ENCODE results near the gene PDZD8.

PDZD8 gene

GRCh38 chr10:117408436-117409384, 33.5 kb upstream of the PDZD8 start:
- TF ChIP-seq CTCF (IDR thresholded peaks at IDR 0.05): no peak
- TF ChIP-seq ZFX (IDR thresholded peaks at IDR 0.05; ENCODE audit: borderline replicate concordance): no peak
- no peak overlapping the region for H3K27ac ChIP-seq

- no peak overlapping the region for H3K27ac ChIP-seq
- TF ChIP-seq ZFX (IDR thresholded peaks at IDR 0.05; ENCODE audit: borderline replicate concordance) (no peak), CTCF (IDR thresholded peaks at IDR 0.05) (no peak)
These were observed 30.5 kb upstream of the PDZD8 start for GRCh38 chr10:117405730-117406129.

DNA sequence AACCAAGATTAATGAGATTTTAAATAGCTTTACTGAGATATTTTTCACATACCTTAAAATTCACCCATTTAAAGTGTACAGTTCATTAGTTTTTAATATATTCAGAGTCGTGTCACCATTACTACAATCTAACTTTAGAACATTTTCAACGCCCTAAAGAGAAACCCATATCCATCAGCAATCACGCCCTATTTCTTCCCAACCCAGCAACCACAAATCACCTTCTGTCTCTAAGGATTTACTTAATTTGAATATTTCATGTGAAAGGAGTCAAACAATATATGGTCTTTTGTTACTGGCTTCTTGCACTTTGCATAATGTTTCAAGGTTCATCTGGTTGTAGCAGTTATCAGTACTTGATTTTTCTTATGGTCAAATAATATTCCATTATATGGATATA, 25.1 kb upstream of the PDZD8 start:
- TF ChIP-seq CTCF (IDR thresholded peaks at IDR 0.05) (no peak), ZFX (IDR thresholded peaks at IDR 0.05; ENCODE audit: borderline replicate concordance) (no peak)
- H3K27ac ChIP-seq: no peak overlapping the region

DNA sequence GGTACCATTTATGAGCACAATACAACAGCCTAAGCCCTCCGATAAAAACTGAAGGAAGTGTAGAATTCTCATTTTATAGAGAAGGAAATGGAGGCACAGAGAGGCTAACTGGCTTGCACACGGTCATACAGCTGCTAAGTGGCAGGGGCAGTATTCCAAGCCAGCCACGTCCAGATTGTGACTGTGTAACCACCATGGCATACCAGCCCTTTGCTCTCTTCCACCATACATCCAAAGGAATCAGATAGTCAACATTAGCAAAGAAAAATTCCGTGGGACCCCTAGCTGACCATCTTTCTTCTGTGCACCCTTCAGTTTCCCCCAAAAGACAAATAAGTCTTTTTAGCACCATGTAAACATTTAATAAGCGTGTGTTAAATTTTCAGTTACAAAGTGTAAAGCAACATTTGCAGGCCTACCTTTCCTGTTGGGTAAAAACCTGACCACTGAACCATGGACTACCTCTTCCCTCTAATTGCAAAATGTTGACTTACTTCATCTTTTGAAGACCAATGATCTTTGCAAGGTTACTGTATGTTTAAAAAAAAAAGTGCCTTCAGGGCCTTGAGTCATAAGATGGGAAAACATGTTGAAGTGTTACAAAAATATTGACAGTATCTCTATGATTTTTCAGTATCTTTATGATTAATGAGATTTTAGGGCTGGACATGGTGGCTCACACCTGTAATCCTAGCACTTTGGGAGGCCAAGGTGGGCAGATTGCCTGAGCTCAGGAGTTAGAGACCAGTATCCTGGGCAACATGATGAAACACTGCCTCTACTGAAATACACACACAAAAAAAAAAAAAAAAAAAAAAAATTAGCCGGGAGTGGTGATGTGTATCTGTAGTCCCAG, 24.3 kb upstream of the PDZD8 start:
- no peak overlapping the region for H3K27ac ChIP-seq
- no peak for TF ChIP-seq ZFX (IDR thresholded peaks at IDR 0.05; ENCODE audit: borderline replicate concordance)

- TF ChIP-seq ZFX (IDR thresholded peaks at IDR 0.05; ENCODE audit: borderline replicate concordance) (no peak), CTCF (IDR thresholded peaks at IDR 0.05) (no peak)
- H3K27ac ChIP-seq: no peak overlapping the region
These were observed 22.8 kb upstream of the PDZD8 start for GRCh38 chr10:117398029-117398428.

GRCh38 chr10:117391436-117392205, 16.4 kb upstream of the PDZD8 start:
- H3K27ac ChIP-seq: no peak overlapping the region
- no peak for TF ChIP-seq ZFX (IDR thresholded peaks at IDR 0.05; ENCODE audit: borderline replicate concordance)
- TF ChIP-seq CTCF (IDR thresholded peaks at IDR 0.05): no peak

- TF ChIP-seq ZFX (IDR thresholded peaks at IDR 0.05; ENCODE audit: borderline replicate concordance) (no peak), CTCF (IDR thresholded peaks at IDR 0.05) (no peak)
- H3K27ac ChIP-seq: no peak overlapping the region
These were observed 15.2 kb upstream of the PDZD8 start for GRCh38 chr10:117390420-117390819.

All from 22Rv1 (cell line).